Parathyroid adenoma (tissue), 2 donors: ENCODE measurements around the gene AIDA.

Source experiments
- H2AFZ ChIP-seq: fragments of 300-600 bp; sonication (generic); one replicate; pipeline ENCODE4 v1.7.0; 2017; ENCODE audit warnings: antibody characterized with exemption, mild to moderate bottlenecking
- H3K27ac ChIP-seq: fragments of 300-600 bp; sonication (generic); one replicate; pipeline ENCODE4 v1.7.0; 2017
- H3K27me3 ChIP-seq: fragments of 300-600 bp; sonication (generic); one replicate; pipeline ENCODE4 v1.7.0; 2017; ENCODE audit warnings: low read length; ENCODE audit not compliant: control insufficient read depth, insufficient read depth
- H3K36me3 ChIP-seq: fragments of 300-600 bp; sonication (generic); one replicate; pipeline ENCODE4 v1.7.0; 2017; ENCODE audit warnings: low read length; ENCODE audit not compliant: control insufficient read depth, insufficient read depth
- H3K4me1 ChIP-seq: fragments of 300-600 bp; sonication (generic); one replicate; pipeline ENCODE4 v1.7.0; 2017; ENCODE audit warnings: control low read depth
- H3K4me2 ChIP-seq: fragments of 300-600 bp; sonication (generic); one replicate; pipeline ENCODE4 v1.7.0; 2017; ENCODE audit warnings: low read length
- H3K4me3 ChIP-seq: fragments of 300-600 bp; sonication (generic); one replicate; pipeline ENCODE4 v1.7.0; 2017; ENCODE audit warnings: low read depth, low read length
- H3K79me2 ChIP-seq: fragments of 300-600 bp; sonication (generic); one replicate; pipeline ENCODE4 v1.7.0; 2017; ENCODE audit warnings: control low read depth
- H3K9ac ChIP-seq: fragments of 300-600 bp; sonication (generic); one replicate; pipeline ENCODE4 v1.7.0; 2017; ENCODE audit warnings: mild to moderate bottlenecking
- H3K9me3 ChIP-seq: fragments of 300-600 bp; sonication (generic); one replicate; pipeline ENCODE4 v1.7.0; 2017; ENCODE audit warnings: low read length; ENCODE audit not compliant: control insufficient read depth
- CTCF ChIP-seq: fragments of 300-600 bp; sonication (generic); IDR thresholded peaks from one replicate; pipeline ENCODE4 v1.7.0; 2017; ENCODE audit warnings: antibody characterized with exemption, mild to moderate bottlenecking
- donor health status: primary hyperparathyroidism.

The AIDA gene

GRCh38 chr1:222704260-222704659 lies 8.0 kb downstream of the AIDA start:
- peaks cover 11% of the 10 kb centered on the region for H3K79me2 ChIP-seq
- TF ChIP-seq CTCF, result no peak
- H3K36me3 ChIP-seq, result no peaks in the 10 kb centered on the region

GRCh38 chr1:222702210-222702609 lies 10.1 kb downstream of the AIDA start:
- H3K79me2 ChIP-seq, result peaks cover 8% of the 10 kb centered on the region
- H3K9ac ChIP-seq, result no peak overlapping the region
- no peaks in the 10 kb centered on the region for H3K27me3 ChIP-seq
- no peak overlapping the region for H3K27ac ChIP-seq
- no peak overlapping the region for H3K4me3 ChIP-seq
- no peak overlapping the region for H2AFZ ChIP-seq
- no peak overlapping the region for H3K4me2 ChIP-seq
- TF ChIP-seq CTCF, result no peak
- no peaks in the 10 kb centered on the region for H3K9me3 ChIP-seq
- no peaks in the 10 kb centered on the region for H3K4me1 ChIP-seq
- no peaks in the 10 kb centered on the region for H3K36me3 ChIP-seq

More at GRCh38 chr1:222704260-222704659, 8.0 kb downstream of the AIDA start:
- no peaks in the 10 kb centered on the region for H3K9me3 ChIP-seq
- no peaks in the 10 kb centered on the region for H3K27me3 ChIP-seq
- H3K27ac ChIP-seq, result no peak overlapping the region
- no peaks in the 10 kb centered on the region for H3K4me1 ChIP-seq
- H3K9ac ChIP-seq, result no peak overlapping the region
- H2AFZ ChIP-seq, result no peak overlapping the region
- no peak overlapping the region for H3K4me3 ChIP-seq
- H3K4me2 ChIP-seq, result no peak overlapping the region

GRCh38 chr1:222697826-222698225 lies 14.5 kb downstream of the AIDA start:
- Histone ChIP-seq H3K9me3 (no peaks in the 10 kb centered on the region), H3K27ac (no peak overlapping the region), H3K9ac (no peak overlapping the region), H3K79me2 (no peaks in the 10 kb centered on the region), H3K4me3 (no peak overlapping the region), H3K36me3 (no peaks in the 10 kb centered on the region), H3K4me2 (no peak overlapping the region), H2AFZ (no peak overlapping the region), H3K27me3 (no peaks in the 10 kb centered on the region), H3K4me1 (no peaks in the 10 kb centered on the region)
- no peak for TF ChIP-seq CTCF

GRCh38 chr1:222697203-222697602 lies 15.1 kb downstream of the AIDA start:
- H3K9ac ChIP-seq, result no peak overlapping the region
- TF ChIP-seq CTCF, result no peak
- H3K4me2 ChIP-seq, result no peak overlapping the region
- no peak overlapping the region for H3K4me3 ChIP-seq
- no peaks in the 10 kb centered on the region for H3K9me3 ChIP-seq
- no peaks in the 10 kb centered on the region for H3K79me2 ChIP-seq
- H3K36me3 ChIP-seq, result no peaks in the 10 kb centered on the region
- H3K27me3 ChIP-seq, result no peaks in the 10 kb centered on the region
- no peaks in the 10 kb centered on the region for H3K4me1 ChIP-seq
- no peak overlapping the region for H2AFZ ChIP-seq
- no peak overlapping the region for H3K27ac ChIP-seq

- no peak for TF ChIP-seq CTCF
- H2AFZ ChIP-seq, result no peak overlapping the region
- no peak overlapping the region for H3K9ac ChIP-seq
- no peaks in the 10 kb centered on the region for H3K36me3 ChIP-seq
- no peaks in the 10 kb centered on the region for H3K79me2 ChIP-seq
- no peak overlapping the region for H3K4me2 ChIP-seq
- H3K27me3 ChIP-seq, result no peaks in the 10 kb centered on the region
- H3K9me3 ChIP-seq, result no peaks in the 10 kb centered on the region
- no peak overlapping the region for H3K4me3 ChIP-seq
- H3K4me1 ChIP-seq, result no peaks in the 10 kb centered on the region
- H3K27ac ChIP-seq, result no peak overlapping the region
These were observed 15.6 kb downstream of the AIDA start for GRCh38 chr1:222696741-222697140.
